HG02759 (cell line): ENCODE results near the gene CNOT8.
"Not testable (repeated sequence)": the region's sequence is repeated elsewhere in the genome, so short reads cannot be mapped to it uniquely, and the experiment has no call there.

ENCODE experiments used
- ATAC-seq: cut with Tn5 transposase; IDR thresholded peaks from one replicate; pipeline ENCODE4 v1.9.1; 2021; ENCODE audit warnings: mild to moderate bottlenecking, moderate library complexity; ENCODE audit not compliant: unreplicated experiment

Gene CNOT8

DNA sequence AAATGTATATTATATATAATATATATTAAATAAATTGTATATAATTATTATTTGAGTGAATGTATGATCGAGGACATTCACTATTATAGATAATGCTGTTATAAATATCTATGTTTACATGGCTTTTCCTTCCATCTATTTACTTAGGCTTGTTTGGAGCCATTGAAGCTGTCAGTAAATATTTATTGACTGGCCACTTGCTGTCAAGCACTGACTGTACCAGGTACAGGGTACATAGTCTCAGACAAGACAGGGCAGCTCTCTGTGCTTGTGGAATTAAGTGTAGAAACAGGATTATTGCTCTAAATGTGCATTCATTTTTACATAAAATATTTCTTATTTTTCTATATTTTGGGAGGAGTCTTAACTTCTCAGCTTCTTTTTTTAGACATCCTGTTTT, 24.4 kb upstream of the CNOT8 start:
- ATAC-seq, result no peak

DNA sequence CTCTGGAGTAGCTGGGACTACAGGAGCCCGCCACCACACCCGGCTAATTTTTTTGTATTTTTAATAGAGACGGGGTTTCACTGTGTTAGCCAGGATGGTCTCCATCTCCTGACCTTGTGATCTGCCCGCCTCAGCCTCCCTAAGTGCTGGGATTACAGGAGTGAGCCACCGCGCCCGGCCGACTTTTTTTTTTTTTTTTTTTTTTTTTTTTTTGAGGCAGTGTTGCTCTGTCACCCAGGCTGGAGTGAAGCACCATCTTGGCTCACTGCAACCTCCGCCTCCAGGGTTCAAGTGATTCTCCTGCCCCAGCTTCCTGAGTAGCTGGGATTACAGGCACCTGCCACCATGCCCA, 22.8 kb upstream of the CNOT8 start:
- not testable (repeated sequence) for ATAC-seq

DNA sequence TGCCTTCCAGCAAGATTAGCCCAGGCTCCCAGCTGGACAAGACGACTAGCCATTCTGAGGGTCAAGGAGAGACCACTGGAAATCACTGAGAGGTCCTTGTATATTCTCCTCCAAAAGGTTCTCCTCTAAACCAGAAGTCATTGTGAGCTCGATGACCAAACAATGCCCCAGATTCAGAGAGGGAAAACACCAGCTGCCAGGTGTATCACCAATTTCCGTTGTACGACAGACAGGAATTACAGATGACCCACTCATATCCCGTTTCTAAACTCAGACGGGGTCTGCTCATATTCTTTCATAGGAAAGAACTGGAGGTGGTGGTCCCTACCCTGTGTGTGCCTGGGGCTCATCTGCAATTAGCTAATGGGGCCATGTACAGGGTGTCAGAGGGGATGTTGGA, 22.2 kb upstream of the CNOT8 start:
- ATAC-seq, result no peak

DNA sequence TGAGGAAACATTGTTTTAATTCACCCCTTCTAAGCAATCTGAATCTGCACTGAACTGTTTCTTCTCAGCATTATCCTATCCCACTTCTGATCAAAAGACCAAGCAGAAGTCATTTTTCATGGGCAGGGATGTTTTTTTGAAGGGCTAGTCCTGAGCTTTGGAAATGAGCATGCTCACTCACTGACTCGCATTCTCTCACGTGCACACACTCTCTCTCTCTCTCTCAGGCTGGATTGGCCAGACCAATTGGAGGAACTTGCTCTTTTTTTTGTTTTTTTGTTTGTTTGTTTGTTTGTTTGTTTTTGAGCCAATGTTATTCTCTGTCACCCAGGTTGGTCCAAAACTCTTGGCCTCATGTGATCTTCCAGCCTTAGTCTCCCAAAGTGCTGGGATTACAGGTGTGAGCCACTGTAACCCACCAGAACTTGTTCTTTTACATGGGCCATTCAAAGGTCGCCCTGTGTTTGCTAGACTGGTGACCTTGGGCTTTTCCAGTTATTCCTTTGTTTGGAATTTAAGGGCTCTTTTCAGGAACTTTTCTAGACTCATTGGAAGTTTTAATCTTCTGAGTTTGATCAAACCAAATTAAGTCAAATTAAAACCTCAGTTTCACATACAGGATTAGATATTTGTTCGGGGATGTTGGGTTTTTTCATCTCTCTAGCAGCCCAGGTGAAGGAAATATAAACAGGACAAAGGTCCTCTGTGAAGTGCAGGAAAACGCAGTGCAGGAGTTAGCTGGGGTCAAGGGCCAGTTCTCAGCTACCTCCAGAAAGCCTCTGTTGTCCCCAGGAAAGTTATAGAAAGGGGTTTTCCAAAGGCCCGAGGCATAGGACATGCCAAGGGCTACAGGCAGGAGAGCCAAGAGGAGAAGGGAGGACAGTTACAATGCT, 21.2 kb upstream of the CNOT8 start:
- no peak for ATAC-seq

DNA sequence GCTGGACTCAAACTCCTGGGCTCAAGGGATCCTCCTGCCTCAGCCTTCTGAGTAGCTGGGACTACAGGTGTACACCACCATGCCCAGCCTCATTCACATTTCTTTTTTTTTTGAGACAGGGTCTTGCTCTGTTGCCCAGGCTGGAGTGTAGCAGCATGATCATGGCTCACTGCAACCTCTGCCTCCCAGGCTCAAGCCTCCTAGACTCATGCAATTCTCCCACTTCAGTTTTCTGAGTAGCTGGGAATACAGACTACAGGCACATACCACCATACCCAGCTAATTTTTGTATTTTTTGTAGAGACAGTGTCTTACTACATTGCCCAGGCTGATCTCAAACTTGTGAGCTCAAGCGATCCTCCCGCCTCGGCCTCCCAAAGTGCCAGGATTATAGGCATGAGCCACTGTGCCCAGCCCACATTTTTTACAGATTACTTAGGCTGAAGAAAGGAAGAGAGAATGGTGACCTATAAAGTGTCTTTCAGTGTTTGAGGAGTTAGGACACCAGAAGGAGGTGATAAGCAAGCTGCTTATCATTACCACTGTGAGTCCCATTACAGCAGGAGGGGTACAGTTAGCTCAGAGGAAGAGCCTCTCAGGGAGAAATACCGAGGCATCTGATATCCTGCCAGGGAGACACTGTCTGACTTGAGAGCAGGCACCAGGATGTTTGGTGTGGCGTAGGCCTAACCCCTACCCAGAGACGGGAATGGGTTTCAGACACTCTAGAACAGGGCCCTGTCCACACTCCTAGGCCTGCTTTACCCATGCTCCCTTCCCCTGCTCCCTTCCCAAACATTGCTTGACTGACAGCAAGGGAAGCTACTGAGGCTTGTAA, 17.8 kb upstream of the CNOT8 start:
- ATAC-seq, result no peak

DNA sequence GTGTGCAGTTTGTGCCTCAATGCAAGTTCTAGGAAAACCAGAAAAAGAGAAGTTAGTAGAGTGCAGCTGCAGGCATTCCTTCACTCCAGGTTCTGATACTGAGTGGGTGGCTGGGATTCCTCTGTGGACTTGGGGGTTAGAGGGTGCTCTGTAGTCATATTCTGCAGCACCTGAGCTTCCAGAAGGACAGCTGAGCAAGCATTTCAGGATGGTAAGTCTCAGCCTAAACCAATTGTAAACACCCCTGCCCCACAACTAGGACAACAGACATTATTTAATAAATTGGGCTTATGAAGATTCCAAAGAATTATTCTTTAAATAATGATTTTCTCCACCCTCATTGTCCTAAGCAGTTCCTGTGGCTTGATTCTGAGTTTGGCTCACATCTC, 17.2 kb upstream of the CNOT8 start:
- ATAC-seq, result no peak

DNA sequence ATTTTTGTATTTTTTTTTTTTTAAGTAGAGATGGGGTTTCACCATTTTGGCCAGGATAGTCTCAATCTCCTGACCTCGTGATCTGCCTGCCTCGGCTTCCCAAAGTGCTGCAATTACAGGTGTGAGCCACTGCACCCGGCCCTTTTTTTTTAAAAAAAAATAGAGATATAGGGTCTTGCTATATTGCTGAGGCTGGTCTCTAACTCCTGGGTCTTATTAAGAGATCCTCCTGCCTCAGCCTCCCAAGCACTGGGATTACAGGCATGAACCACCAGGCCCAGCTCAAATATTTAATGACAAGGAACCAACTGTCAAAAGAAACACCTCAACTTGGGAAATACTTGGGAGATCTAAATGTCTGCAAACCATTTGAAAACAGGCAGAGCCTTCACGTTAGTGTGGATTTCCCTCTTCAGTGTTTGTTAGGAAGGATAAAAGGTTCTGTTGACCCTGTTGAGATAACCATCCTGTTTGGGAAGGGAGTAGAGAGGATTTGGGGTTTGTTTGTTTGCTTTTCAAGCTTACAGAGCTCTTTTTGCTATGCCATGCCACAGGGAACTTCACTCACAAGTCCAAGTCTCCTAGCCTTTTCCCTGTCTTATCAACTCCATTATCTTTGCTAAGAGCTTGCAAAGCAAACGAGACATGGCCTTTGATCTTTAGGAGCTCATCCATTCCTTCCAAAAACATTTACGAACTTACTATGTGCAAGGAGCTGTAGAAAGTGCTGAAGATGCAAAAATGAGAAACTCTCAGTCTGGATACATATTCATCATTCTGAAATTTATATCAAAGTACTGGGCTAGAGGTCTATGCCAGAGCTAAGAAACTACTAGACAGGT, 15.5 kb upstream of the CNOT8 start:
- ATAC-seq, result no peak

DNA sequence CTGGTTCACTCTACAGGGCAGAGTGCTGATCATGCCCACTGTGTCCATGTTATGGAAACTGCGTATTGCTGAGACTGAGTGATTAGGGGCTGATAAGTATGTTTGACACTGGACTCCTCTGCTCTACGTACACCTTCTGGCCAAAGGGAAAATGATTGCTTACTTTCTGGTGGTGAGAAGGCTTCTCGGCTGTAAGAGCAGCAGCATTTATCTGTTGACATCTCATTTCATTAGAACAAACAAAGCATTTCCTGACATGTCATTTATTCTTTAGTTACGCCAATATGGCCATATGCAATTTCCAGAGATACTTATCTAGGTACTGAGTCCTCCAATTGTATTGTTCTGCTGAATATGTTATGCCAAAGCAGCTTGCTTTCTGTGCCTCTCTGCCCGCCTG, 13.6 kb upstream of the CNOT8 start:
- ATAC-seq, result no peak

DNA sequence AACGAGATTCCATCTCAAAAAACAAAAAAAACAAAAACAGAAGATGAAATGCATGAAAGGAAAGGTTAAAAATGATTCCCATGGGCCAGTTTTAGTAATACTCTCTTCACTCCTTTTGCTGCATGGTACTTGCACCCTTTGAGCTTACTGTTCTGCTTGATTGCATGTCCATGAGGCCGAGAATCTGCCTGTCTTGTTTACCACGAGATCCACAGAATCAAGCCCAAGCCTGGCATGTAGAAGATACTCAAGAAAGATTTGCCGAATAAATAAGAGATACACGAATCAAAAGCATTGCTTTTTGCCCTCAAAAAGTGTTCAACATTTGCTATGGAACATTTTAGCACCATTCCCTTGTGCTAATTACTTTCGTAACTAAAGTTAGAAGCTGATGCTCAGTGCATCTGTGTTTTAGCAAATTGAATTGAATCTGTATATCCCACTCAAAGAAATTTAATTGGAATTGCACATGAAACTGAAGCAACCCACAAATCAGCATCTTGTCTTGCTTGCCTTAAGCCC, 9.1 kb upstream of the CNOT8 start:
- ATAC-seq, result no peak

DNA sequence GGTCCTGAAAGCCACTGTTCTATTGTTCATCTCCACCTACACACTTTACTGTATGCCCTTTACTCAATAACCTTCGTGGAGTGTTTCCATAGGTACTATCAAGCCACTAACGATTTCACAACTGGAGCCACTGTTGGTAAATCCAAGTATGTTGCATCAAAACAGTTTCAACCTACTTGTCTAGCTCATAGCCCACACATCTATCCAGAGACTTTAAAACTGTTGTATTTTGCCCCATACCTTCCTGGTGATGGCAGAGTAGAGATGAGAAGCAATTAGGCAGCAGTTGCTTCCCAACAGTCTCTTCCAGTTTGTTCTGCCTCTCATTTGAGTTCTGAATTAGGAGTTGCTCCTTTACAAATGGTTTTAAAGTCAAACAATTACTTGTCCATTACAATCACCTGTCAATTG, 8.6 kb upstream of the CNOT8 start:
- ATAC-seq, result no peak

DNA sequence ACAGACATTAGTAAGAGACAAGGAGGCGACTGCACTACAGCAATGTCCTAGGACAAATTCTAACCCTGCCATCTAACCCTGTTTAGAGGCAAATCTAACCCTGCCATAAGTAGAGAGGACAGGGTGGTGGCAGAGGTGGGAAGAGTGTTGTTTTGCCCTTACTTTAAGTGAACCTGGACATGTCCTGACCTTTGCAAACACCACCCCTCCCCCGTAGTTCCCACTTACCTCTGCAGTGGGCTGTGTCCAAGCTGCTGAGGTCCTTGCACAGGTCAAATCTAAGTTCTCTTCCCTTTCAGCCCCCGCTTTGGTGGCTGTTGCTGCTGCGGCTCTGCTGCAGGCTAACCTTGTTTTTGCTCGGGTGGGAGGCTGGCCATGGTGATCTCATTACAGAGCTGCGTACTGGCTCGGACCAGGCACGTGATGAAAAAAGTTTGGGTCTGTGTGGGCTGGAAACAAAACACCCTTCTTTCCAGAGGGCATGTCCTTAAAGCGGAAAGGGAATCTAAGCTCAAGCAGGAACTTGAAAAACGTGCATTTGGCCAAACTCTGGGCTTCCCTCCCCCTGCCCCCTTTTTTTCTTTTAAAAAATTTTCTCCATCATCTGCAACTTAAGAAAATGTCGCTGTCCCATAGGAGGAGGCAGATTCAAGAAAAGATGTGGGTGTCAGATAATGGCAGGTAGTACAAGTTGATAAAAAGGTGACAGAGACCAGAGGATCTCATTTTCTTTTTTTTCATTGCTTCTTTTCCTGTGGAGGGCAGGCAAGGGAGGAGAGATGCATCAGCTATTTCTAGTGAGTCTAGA, 8.0 kb upstream of the CNOT8 start, which contains the start of gene FAXDC2:
FAXDC2 (minus strand) TSS at position 349 of the 808 bp plus-strand sequence. CDS start 12,425 bp downstream, outside the sequence.
- ATAC-seq, result peak; percentile 70

DNA sequence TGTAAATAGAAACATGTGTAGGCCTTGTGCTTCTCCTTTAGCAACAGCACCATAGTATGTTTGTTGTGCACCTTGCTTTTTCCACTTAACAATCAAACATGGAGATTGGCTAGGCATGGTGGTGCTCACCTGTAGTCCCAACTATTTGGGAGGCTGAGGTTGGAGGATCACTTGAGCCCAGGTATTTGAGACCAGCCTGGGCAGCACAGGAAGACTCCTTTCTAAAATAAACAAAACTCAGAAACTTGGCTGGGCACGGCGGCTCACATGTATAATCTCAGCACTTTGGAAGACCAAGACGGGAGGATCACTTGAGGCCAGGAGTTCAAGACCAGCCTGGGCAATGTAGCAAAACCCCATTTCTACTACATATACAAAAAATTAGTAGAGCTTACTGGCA, 7.1 kb upstream of the CNOT8 start:
- no peak for ATAC-seq

DNA sequence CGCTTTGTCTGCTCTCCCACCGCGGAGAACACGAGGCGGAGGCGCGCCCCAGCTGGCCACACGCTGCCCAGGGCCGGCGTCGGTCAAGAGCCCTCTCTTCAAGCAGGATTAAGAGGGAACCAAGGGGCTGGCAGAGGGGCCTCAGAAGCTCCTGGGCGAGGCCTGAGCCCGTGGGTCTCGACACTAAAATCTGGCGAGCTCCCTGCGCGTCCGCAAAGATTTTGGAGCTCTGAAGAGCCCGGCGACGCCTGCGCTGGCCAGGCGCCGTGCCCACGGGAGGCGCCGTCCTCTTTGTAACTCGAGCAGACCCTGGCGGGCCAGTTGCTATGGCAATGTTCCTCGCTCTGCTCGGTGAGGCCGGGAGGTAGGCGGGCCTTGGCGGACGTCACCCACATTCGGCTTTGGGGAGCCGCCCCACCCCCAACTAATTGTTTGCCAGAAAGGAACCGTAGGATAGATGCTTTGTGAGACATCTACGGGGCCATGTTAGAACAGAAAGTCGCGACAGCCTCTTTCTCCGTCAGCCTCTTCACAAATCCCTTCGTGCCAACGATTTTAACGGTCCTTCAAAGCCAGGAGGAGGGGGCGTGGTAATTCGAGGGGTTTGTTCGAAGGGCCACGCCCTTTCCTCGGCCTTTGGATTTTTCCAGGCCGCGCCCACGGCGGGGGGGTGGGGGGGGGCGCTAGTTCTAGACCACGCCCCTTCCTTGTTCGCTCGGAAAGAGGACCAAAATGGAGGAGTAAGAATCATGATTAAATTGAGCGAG, 714 bp upstream of the CNOT8 start:
- peak; percentile 66 for ATAC-seq

DNA sequence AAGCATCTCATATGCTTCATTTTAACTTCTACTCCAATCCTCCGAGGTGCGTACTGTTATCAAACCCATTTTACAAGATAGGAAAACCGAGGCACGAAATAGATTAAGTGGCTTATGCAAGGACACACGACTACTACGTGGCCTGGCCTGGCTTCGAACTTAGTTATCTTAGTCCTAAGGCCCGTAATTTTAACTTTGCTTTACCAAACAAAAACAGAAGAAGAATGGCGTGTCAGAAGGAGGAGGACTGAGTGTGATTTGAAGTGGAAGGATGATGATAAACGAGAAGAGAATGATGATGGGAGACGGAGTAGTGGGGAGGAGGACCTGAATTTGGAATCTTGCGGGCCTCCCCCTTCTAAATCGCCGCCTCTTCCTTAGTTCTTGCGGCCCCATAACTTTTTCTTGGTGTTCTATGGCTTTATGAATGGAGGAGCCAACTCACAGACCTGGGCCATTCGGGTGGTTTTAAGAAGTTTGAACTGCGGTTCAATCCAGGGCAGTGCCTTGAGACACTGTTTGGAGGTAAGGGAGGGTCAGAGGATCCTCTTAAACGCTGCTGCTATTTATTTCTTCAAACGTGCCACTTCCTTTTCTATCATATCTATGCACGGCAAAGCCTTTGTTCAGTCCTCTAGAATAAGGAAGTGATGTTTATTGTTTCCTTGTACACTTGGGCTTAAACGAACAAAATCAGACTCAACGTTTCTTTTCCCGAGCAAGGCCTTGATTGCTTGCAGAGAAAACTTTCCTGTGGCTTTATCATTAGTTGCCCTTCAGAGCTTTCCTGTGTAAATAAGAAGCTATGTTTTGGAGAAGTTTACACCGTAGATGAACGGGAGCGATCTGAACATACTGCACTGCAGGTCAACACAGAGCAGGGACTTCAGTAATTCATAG, 795 bp downstream of the CNOT8 start:
- no peak for ATAC-seq

DNA sequence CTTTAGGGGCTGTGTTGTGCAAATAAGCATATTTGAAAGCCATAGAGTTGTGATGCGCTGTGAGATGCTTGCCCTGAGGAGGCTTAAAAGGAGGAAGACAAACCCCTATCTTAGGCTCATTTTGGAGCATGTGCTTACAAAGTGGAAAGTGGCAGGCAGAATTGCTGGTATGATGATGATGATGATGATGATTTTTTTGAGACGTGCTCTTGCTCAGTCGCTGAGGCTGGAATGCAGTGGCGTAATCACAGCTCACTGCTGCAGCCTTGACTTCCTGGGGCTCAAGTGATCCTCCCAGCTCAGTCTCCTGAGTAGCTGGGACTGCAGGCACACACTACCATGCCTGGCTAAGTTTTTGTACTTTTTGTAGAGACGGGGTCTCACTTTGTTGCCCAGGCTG, 1.7 kb downstream of the CNOT8 start:
- ATAC-seq, result no peak

DNA sequence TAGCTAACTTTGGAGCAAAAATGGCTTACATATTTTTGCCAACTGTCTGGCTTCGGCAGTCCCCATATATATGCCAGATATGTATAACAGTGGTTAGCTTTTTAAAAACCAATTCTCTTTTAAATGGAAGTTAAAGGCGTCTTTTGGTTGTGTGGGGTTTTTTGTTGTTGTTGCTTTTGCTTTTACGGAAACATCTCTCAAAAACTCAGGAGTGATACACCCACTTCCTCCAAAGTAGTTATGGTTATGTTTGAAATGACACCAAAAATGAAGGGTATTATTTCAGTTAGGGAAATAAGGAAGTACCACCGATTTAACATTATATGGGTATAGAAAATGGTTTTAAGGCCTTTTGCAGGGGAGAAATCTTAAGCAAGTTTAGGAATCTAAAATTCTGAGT, 2.3 kb downstream of the CNOT8 start:
- no peak for ATAC-seq

DNA sequence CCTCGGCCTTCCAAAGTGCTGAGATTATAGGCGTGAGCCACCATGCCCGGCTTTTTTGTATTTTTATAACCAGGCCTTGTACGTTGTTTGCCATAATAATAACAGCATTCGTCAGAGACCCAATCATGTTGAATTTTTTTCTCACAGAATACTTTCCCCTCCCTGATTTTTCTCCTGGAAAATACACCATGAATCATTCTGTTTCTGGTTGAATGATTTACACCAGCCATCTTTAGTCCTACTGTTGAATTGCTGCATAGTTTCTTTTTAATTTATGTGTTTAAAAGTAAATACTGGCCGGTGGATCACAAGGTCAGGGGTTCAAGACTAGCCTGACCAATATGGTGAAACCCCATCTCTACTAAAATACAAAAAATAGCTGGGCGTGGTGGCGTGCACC, 3.5 kb downstream of the CNOT8 start:
- ATAC-seq, result no peak

DNA sequence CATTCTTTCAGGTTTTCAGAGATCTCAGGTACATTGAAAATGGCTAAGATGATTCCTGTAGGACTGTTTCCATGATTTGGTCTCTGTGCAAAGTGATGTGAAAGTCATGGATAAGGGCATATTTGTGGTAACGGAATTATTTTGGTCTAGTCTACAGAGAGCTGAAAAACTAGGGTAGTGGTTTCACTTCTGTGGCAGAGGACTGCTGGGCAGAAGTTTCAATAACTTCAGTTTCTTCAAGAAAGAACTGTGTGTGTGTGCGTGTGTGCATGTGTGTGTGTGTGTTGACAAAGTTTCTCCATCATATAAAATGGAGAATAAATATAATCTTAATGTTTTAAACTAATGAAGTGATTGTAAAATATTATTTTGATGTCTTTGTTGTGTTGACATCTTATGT, 4.3 kb downstream of the CNOT8 start:
- no peak for ATAC-seq
